ENCODE data around the gene LMOD3. TPM values are rescaled to one million over a fixed set of nuclear protein-coding genes. Genes with fewer than 3 reads are reported as not detected.

Gene LMOD3
- total and polyA plus RNA-seq, 2 of the 8 experiments (the other 6 are each of a cell fraction or from before 2014, with no cell fraction given), result not detected

DNA sequence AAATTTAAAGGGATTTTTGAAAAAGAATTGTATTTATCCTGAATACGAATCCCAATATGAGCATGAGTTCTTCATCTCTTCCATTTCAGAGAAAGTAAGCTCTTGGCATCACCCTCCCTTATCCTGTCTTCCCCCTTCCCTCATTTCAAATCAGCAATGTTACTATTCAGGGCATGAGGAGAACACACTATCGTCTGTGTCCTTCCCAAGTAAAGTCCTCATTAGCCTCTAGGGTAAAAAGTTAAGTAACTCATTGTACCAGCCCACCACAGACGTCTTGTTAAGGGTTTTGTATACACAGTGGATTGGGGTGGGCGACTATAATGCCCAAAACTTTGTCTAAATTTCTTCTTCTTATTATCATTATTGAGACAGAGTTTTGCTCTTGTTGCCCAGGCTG is 22.8 kb downstream of the LMOD3 start:
- Histone ChIP-seq H4K20me1 (replicated peaks in 1 of 2; ENCODE audit: control insufficient read depth in 1 of 2, insufficient read depth in 2 of 2, low read length in 2 of 2) (no peaks in the 10 kb centered on the region), H2AK5ac (ENCODE audit: low read depth, low read length) (no peak overlapping the region), H3K79me2 (ENCODE audit: control insufficient read depth in 1 of 2, insufficient read depth in 2 of 2, low read length in 2 of 2) (no peaks in the 10 kb centered on the region), H3K4me1 (replicated peaks in 1 of 4; ENCODE audit: control insufficient read depth in 3 of 4, insufficient read depth in 4 of 4, low read length in 3 of 4) (no peaks in the 10 kb centered on the region; a peak in 2 of 7 replicates), H3K27me3 (replicated peaks in 1 of 4; ENCODE audit: control insufficient read depth in 3 of 4, extremely low read depth in 1 of 4, insufficient read depth in 3 of 4, low read length in 3 of 4) (no peaks in the 10 kb centered on the region), H4K5ac (ENCODE audit: insufficient read length, low read depth, low read length) (no peak overlapping the region), H2BK5ac (ENCODE audit: low read depth, low read length) (no peak overlapping the region), H3K4me3 (ENCODE audit: extremely low read depth in 1 of 4, insufficient read depth in 2 of 4, low read depth in 3 of 4, low read length in 4 of 4) (no peak overlapping the region), H3K9ac (replicated peaks in 1 of 4; ENCODE audit: extremely low read depth in 1 of 4, low read depth in 3 of 4, low read length in 3 of 4) (no peak overlapping the region), H2BK120ac (replicated peaks; ENCODE audit: low read depth, low read length) (no peak overlapping the region), H2BK20ac (ENCODE audit: low read length) (no peak overlapping the region), H2AFZ (ENCODE audit: low read length) (no peak overlapping the region), H3K9me3 (ENCODE audit: insufficient read depth in 2 of 2, low read depth in 1 of 2, low read length in 1 of 2) (no peaks in the 10 kb centered on the region), H3K4ac (replicated peaks; ENCODE audit: insufficient read length, low read depth, low read length) (no peak overlapping the region), H3K4me2 (ENCODE audit: insufficient read depth in 1 of 2, low read depth in 2 of 2, low read length in 2 of 2) (no peak overlapping the region), H2BK12ac (ENCODE audit: low read depth, low read length) (no peak overlapping the region), H3K18ac (ENCODE audit: extremely low read depth, low read length) (no peak overlapping the region), H3K23me2 (ENCODE audit: low read depth, low read length) (no peaks in the 10 kb centered on the region), H3K56ac (replicated peaks; ENCODE audit: insufficient read length, low read depth, low read length) (no peak overlapping the region), H3K36me3 (ENCODE audit: control insufficient read depth in 2 of 4, insufficient read depth in 4 of 4, low read length in 3 of 4) (peaks cover 0 to 14% (median 2%) of the 10 kb centered on the region in 4 experiments; a peak in 2 of 8 replicates), H3K79me1 (ENCODE audit: low read depth, low read length) (no peaks in the 10 kb centered on the region), H3K27ac (ENCODE audit: low read depth, low read length) (no peak overlapping the region), H4K91ac (replicated peaks; ENCODE audit: insufficient read length, low read length) (no peak overlapping the region), H3K23ac (ENCODE audit: insufficient read length) (no peak overlapping the region), H3K14ac (ENCODE audit: insufficient read length) (no peak overlapping the region), H4K8ac (ENCODE audit: extremely low read depth, insufficient read depth, low read length) (no peak overlapping the region), H2BK15ac (ENCODE audit: low read length) (no peak overlapping the region)
- POLR2A ChIA-PET (ENCODE audit: partially characterized antibody), result interaction anchor here (1.5 kb wide), 1 partner anchor 47 kb away, joined by 3 read pairs; the partner anchor contains the start of gene TMF1
- DNase-seq (ENCODE audit: low read depth in 1 of 2, low spot score in 2 of 2) (no peak), FAIRE-seq (no peak)
- no peak for TF ChIP-seq EP300 (IDR thresholded peaks at IDR 0.05; ENCODE audit: borderline replicate concordance in 1 of 2, low read depth in 2 of 2, low read length in 2 of 2)
- no peak for TF ChIP-seq FOSL1 (IDR thresholded peaks at IDR 0.05; ENCODE audit: insufficient read depth, low read depth, low read length)
- TF ChIP-seq CTBP2 (IDR thresholded peaks at IDR 0.05; ENCODE audit: borderline replicate concordance, insufficient read depth, insufficient read length, low read length), result no peak
- no peak for TF ChIP-seq KDM4A (IDR thresholded peaks at IDR 0.05; ENCODE audit: low read depth, low read length, severe bottlenecking)
- no peak for TF ChIP-seq TAF7 (optimal IDR thresholded peaks at IDR 0.05; ENCODE audit: borderline replicate concordance, low read depth, low read length)
- no peak for TF ChIP-seq NANOG (IDR thresholded peaks at IDR 0.05; ENCODE audit: insufficient read depth, low read depth, low read length, poor library complexity, severe bottlenecking)
- TF ChIP-seq CEBPB (IDR thresholded peaks at IDR 0.05; ENCODE audit: low read depth, low read length), result no peak
- TF ChIP-seq ZNF274 (IDR thresholded peaks at IDR 0.05; ENCODE audit: borderline replicate concordance, extremely low read depth, low read length), result no peak
- TF ChIP-seq, protein P1, sequence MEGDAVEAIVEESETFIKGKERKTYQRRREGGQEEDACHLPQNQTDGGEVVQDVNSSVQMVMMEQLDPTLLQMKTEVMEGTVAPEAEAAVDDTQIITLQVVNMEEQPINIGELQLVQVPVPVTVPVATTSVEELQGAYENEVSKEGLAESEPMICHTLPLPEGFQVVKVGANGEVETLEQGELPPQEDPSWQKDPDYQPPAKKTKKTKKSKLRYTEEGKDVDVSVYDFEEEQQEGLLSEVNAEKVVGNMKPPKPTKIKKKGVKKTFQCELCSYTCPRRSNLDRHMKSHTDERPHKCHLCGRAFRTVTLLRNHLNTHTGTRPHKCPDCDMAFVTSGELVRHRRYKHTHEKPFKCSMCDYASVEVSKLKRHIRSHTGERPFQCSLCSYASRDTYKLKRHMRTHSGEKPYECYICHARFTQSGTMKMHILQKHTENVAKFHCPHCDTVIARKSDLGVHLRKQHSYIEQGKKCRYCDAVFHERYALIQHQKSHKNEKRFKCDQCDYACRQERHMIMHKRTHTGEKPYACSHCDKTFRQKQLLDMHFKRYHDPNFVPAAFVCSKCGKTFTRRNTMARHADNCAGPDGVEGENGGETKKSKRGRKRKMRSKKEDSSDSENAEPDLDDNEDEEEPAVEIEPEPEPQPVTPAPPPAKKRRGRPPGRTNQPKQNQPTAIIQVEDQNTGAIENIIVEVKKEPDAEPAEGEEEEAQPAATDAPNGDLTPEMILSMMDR (IDR thresholded peaks at IDR 0.05; ENCODE audit: control extremely low read depth in 1 of 3, insufficient read depth in 1 of 3, low read depth in 1 of 3, low read length in 3 of 3), result no peak
- 89% methylated on average over 4 of the region's 4 CpGs; no CpG with 5 or more reads in 1 of the 2 experiments for WGBS, 2 experiments (ENCODE audit: extremely low coverage in 1 of 2, insufficient coverage in 1 of 2, insufficient read length in 1 of 2, insufficient replicate concordance in 2 of 2, low coverage in 1 of 2, low lambda C conversion rate in 2 of 2, missing lambda C conversion rate in 1 of 2)
- CTCF ChIA-PET (ENCODE audit: partially characterized antibody), result interaction anchor here (0.9 to 1.8 kb wide), 4 partner anchors 7 to 114 kb away, joined by 3 to 13 read pairs (median 4); no protein-coding TSS in a partner anchor

All from H1 (cell line).